ENCODE measurements around the gene NIT2. TPM values are rescaled to one million over a fixed set of nuclear protein-coding genes. Genes with fewer than 3 reads are reported as not detected.
A peak's percentile ranks its signal among the peaks of the same experiment; 100 is the strongest.
"Not testable (repeated sequence)": the region's sequence is repeated elsewhere in the genome, so short reads cannot be mapped to it uniquely, and the experiment has no call there.

The NIT2 gene
- total and polyA plus RNA-seq, 7 experiments from 2014 or later = 25.3 to 51.6 (median 30.6) TPM

DNA sequence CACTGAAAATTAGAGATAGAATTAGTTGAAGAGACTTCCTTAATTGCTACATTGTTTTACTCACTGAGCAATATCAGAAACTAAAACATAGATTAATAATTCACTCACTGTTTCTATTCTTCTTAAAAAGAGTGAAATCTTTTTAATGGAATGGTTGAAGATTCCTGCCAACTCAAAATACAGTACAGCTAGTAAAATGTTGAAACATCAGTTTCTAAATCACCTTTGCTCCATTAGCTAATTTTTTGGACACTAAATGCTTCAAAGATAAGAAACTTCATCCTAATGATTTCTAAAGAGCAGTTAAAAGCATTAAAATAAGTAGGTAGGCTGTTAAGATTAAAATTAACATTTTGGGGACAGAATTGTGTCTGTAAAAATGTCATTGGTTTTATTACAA, 10.5 kb upstream of the NIT2 start:
- ChIA-PET POLR2A (interaction anchor here (0.5 kb wide), 1 partner anchor 1238 kb away, joined by 3 read pairs; no protein-coding TSS in a partner anchor), CTCF (no interaction called here)
- no peak for DNase-seq
- intact Hi-C loops (cut with micrococcal nuclease) = no loop called here
- Histone ChIP-seq H3K4me3 (ENCODE audit: low read length) (no peak overlapping the region), H3K27me3 (ENCODE audit: control insufficient read depth in 2 of 2, insufficient read depth in 2 of 2, low read length in 2 of 2) (no peaks in the 10 kb centered on the region), H3K27ac (ENCODE audit: low read depth, low read length) (no peak overlapping the region), H3K36me3 (ENCODE audit: control insufficient read depth in 2 of 3, insufficient read depth in 3 of 3, low read length in 3 of 3) (peaks cover 0 to 13% (median 9%) of the 10 kb centered on the region in 3 experiments), H3K4me1 (ENCODE audit: control insufficient read depth in 2 of 2, insufficient read depth in 2 of 2, low read length in 2 of 2) (no peaks in the 10 kb centered on the region), H3K9me3 (ENCODE audit: control insufficient read depth in 2 of 3, low read length in 3 of 3) (no peaks in the 10 kb centered on the region)
- peaks cover 0 to 30% (median 20%) of the 10 kb centered on the region in 5 donors for H3K36me3 Mint-ChIP-seq
- H3K4me3 Mint-ChIP-seq = no peak overlapping the region
- H3K4me1 Mint-ChIP-seq = no peaks in the 10 kb centered on the region
- H3K9me3 Mint-ChIP-seq = peaks cover 0 to 8% (median 0%) of the 10 kb centered on the region in 11 donors
- ATAC-seq = no peak
- no peak overlapping the region for H3K27ac Mint-ChIP-seq
- no peaks in the 10 kb centered on the region for H3K27me3 Mint-ChIP-seq

DNA sequence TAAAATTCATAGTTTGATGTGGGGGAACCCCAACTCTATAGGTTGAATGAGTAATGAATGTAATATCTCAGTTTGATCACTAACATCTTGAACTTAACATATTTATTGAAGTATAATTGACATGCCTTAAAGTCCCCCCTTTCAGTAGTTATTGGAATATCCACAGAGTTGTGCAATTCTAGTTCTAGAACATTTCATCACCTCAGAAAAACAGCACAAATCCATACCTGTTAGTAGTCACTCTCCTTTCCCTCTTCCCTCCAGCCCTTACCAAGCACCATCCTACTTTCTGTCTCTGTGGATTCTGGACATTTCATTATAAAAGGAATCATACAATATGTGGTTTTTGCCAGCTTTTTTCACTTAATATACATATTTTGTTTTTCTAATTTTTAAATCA, 8.7 kb upstream of the NIT2 start:
- Mint-ChIP-seq H3K4me1 (no peaks in the 10 kb centered on the region), H3K4me3 (no peak overlapping the region), H3K9me3 (peaks cover 0 to 8% (median 0%) of the 10 kb centered on the region in 11 donors), H3K27ac (no peak overlapping the region), H3K36me3 (peaks cover 0 to 23% (median 16%) of the 10 kb centered on the region in 5 donors), H3K27me3 (no peaks in the 10 kb centered on the region)
- intact Hi-C loops (cut with micrococcal nuclease) = no loop called here
- no peak for DNase-seq
- no peak overlapping the region for H3K27ac ChIP-seq (ENCODE audit: low read depth, low read length)
- H3K4me3 ChIP-seq (ENCODE audit: low read length) = no peak overlapping the region
- H3K4me1 ChIP-seq (ENCODE audit: control insufficient read depth in 2 of 2, insufficient read depth in 2 of 2, low read length in 2 of 2) = no peaks in the 10 kb centered on the region
- peaks cover 0 to 5% (median 0%) of the 10 kb centered on the region in 3 experiments for H3K36me3 ChIP-seq (ENCODE audit: control insufficient read depth in 2 of 3, insufficient read depth in 3 of 3, low read length in 3 of 3)
- ChIA-PET POLR2A (no interaction called here), CTCF (no interaction called here)
- H3K27me3 ChIP-seq (ENCODE audit: control insufficient read depth in 2 of 2, insufficient read depth in 2 of 2, low read length in 2 of 2) = no peaks in the 10 kb centered on the region
- ATAC-seq = no peak
- H3K9me3 ChIP-seq (ENCODE audit: control insufficient read depth in 2 of 3, low read length in 3 of 3) = no peaks in the 10 kb centered on the region

DNA sequence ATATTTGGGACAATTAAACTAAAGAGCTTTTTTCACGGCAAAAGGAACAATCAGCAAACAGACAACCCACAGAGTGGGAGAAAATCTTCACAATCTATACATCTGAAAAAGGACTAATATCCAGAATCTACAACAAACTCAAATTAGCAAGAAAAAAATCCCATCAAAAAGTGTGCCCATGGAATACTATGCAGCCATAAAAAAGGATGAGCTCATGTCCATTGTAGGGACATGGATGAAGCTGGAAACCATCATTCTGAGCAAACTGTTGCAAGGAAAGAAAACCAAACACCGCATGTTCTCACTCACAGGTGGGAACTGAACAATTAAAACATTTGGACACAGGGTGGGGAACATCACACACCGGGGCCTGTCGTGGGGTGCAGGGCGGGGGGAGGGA, 7.2 kb upstream of the NIT2 start:
- CTCF ChIA-PET, H3K27me3 Mint-ChIP-seq, DNase-seq: not testable (repeated sequence)

DNA sequence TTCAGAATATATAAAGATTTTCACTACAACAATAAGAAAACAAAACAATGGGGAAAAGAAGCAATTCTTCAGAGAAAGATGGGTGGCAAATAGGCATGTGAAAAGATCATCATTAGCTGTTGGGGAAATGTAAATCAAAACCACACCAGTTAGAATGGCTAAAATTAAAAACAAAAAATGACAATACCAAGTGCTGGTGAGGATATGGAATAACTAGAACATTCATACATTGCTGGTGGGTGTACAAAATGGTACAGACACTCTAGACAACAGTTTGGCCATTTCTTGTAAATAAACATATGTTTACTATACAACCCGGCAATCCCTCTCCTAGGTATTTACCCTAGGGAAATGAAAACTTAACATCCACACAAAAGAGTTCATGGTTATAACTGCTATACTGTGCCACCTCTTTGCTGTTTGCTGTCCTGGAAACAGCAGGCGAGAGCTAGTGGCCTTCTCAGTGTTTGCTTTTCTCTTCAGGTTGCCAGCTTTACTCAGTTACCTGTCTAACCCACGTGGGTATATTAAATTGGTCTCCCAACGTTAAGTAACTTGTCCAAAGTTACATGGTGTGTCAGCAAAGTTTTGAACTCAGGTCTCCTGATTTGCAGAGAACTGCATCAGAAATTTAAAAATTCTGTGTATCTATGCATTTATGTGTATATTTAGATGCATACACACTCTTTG, 4.6 kb upstream of the NIT2 start:
- intact Hi-C loops (cut with micrococcal nuclease) = loop anchor here in 1 of 2 donors (10.0 kb wide), 1 partner anchor 1235 kb away; the partner anchor contains the start of gene TRMT10C
- Histone ChIP-seq H3K9me3 (ENCODE audit: control insufficient read depth in 2 of 3, low read length in 3 of 3) (no peaks in the 10 kb centered on the region), H3K36me3 (ENCODE audit: control insufficient read depth in 2 of 3, insufficient read depth in 3 of 3, low read length in 3 of 3) (no peaks in the 10 kb centered on the region), H3K4me3 (ENCODE audit: low read length) (no peak overlapping the region), H3K4me1 (ENCODE audit: control insufficient read depth in 2 of 2, insufficient read depth in 2 of 2, low read length in 2 of 2) (peaks cover 0 to 6% of the 10 kb centered on the region in 2 donors), H3K27ac (ENCODE audit: low read depth, low read length) (no peak overlapping the region), H3K27me3 (ENCODE audit: control insufficient read depth in 2 of 2, insufficient read depth in 2 of 2, low read length in 2 of 2) (no peaks in the 10 kb centered on the region)
- H3K9me3 Mint-ChIP-seq = peaks cover 0 to 8% (median 0%) of the 10 kb centered on the region in 11 donors
- no peak overlapping the region for H3K27ac Mint-ChIP-seq
- H3K4me3 Mint-ChIP-seq = no peak overlapping the region
- DNase-seq (no peak), ATAC-seq (no peak)
- H3K36me3 Mint-ChIP-seq = peaks cover 0 to 19% (median 16%) of the 10 kb centered on the region in 5 donors
- ChIA-PET CTCF (no interaction called here), POLR2A (no interaction called here)
- H3K4me1 Mint-ChIP-seq = peaks cover 5 to 13% (median 11%) of the 10 kb centered on the region in 7 donors
- no peaks in the 10 kb centered on the region for H3K27me3 Mint-ChIP-seq

More for the DNA sequence above, 7.2 kb upstream of the NIT2 start:
- H3K36me3 ChIP-seq (ENCODE audit: control insufficient read depth in 2 of 3, insufficient read depth in 3 of 3, low read length in 3 of 3); intact Hi-C loops (cut with micrococcal nuclease); H3K27ac Mint-ChIP-seq; H3K27me3 ChIP-seq (ENCODE audit: control insufficient read depth in 2 of 2, insufficient read depth in 2 of 2, low read length in 2 of 2); ATAC-seq; H3K4me3 Mint-ChIP-seq; H3K4me1 Mint-ChIP-seq; H3K4me3 ChIP-seq (ENCODE audit: low read length); H3K4me1 ChIP-seq (ENCODE audit: control insufficient read depth in 2 of 2, insufficient read depth in 2 of 2, low read length in 2 of 2); H3K9me3 ChIP-seq (ENCODE audit: control insufficient read depth in 2 of 3, low read length in 3 of 3); H3K9me3 Mint-ChIP-seq; H3K27ac ChIP-seq (ENCODE audit: low read depth, low read length): not testable (repeated sequence)
- POLR2A ChIA-PET = interaction anchor here (0.7 kb wide), 1 partner anchor 70 kb away, joined by 3 read pairs; no protein-coding TSS in a partner anchor
- H3K36me3 Mint-ChIP-seq = peaks cover 0 to 23% (median 16%) of the 10 kb centered on the region in 5 donors

DNA sequence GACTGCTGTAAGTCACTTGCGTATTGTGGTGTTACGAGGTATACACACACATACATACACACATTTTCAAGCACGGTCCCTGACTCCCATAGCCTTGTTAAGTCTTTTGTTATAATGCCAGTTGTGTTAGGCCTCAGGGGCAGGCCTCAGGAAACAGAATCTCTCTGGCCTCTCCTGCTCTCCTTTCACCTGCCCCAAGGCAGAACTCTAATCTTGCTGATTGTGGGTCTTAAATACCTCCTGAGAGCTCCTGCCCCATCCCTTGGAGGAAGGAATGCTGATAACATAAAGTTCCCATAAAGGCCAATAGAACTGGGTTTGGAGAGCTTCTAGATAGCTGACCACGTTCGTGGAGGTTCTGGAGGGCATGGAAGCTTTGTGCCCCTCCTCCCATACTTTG, 3.9 kb upstream of the NIT2 start:
- Mint-ChIP-seq H3K27ac (peak overlapping the region in 1 of 9 donors; percentile 12), H3K4me1 (peaks cover 11 to 20% (median 18%) of the 10 kb centered on the region in 7 donors), H3K4me3 (no peak overlapping the region), H3K36me3 (peaks cover 0 to 16% (median 15%) of the 10 kb centered on the region in 5 donors), H3K9me3 (peaks cover 0 to 8% (median 0%) of the 10 kb centered on the region in 11 donors), H3K27me3 (no peaks in the 10 kb centered on the region)
- Histone ChIP-seq H3K4me3 (ENCODE audit: low read length) (no peak overlapping the region), H3K36me3 (ENCODE audit: control insufficient read depth in 2 of 3, insufficient read depth in 3 of 3, low read length in 3 of 3) (no peaks in the 10 kb centered on the region), H3K27me3 (ENCODE audit: control insufficient read depth in 2 of 2, insufficient read depth in 2 of 2, low read length in 2 of 2) (no peaks in the 10 kb centered on the region), H3K4me1 (ENCODE audit: control insufficient read depth in 2 of 2, insufficient read depth in 2 of 2, low read length in 2 of 2) (peaks cover 6 to 11% of the 10 kb centered on the region in 2 donors), H3K27ac (ENCODE audit: low read depth, low read length) (no peak overlapping the region), H3K9me3 (ENCODE audit: control insufficient read depth in 2 of 3, low read length in 3 of 3) (no peaks in the 10 kb centered on the region)
- DNase-seq (no peak), ATAC-seq (no peak)
- POLR2A ChIA-PET = no interaction called here
- intact Hi-C loops (cut with micrococcal nuclease) = loop anchor here in 1 of 2 donors (10.0 kb wide), 1 partner anchor 1234 kb away; the partner anchor contains the start of gene TRMT10C
- CTCF ChIA-PET = no interaction called here

DNA sequence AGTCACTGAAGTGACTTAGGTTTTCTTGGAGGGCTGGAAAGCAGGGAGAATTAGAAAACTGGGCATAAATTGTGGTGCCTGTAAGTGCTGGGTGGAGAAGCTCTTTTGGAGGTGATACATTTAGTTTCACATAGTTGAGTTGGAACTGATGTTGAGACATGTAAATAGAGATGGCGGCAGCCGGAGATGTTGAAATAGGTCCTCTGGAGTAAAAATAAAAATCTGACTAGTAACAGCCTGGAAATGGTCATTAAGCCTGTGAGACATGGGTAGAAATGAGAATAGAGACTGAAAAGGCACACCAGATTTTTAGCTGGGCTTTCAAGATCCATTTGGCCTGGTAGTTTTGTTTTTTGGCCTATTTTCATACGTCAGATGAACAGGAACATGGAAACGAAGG, 2.9 kb upstream of the NIT2 start:
- H3K27me3 Mint-ChIP-seq = no peaks in the 10 kb centered on the region
- CTCF ChIA-PET = interaction anchor here (1.3 kb wide), 1 partner anchor 11 kb away, joined by 3 read pairs; no protein-coding TSS in a partner anchor
- no peaks in the 10 kb centered on the region for H3K36me3 ChIP-seq (ENCODE audit: control insufficient read depth in 2 of 3, insufficient read depth in 3 of 3, low read length in 3 of 3)
- H3K4me1 Mint-ChIP-seq = peaks cover 11 to 30% (median 25%) of the 10 kb centered on the region in 7 donors
- no peak overlapping the region for H3K4me3 ChIP-seq (ENCODE audit: low read length)
- POLR2A ChIA-PET = interaction anchor here (1.1 kb wide), 1 partner anchor 31 kb away, joined by 3 read pairs; no protein-coding TSS in a partner anchor
- H3K27ac Mint-ChIP-seq = peak overlapping the region in 3 of 9 donors; percentile 7 to 71 (median 30)
- DNase-seq (no peak), ATAC-seq (no peak)
- no peaks in the 10 kb centered on the region for H3K9me3 ChIP-seq (ENCODE audit: control insufficient read depth in 2 of 3, low read length in 3 of 3)
- H3K27ac ChIP-seq (ENCODE audit: low read depth, low read length) = no peak overlapping the region
- peaks cover 0 to 7% (median 0%) of the 10 kb centered on the region in 11 donors for H3K9me3 Mint-ChIP-seq
- H3K4me1 ChIP-seq (ENCODE audit: control insufficient read depth in 2 of 2, insufficient read depth in 2 of 2, low read length in 2 of 2) = peaks cover 8 to 12% of the 10 kb centered on the region in 2 donors
- H3K36me3 Mint-ChIP-seq = peaks cover 0 to 10% (median 9%) of the 10 kb centered on the region in 5 donors
- intact Hi-C loops (cut with micrococcal nuclease) = loop anchor here in 1 of 2 donors (10.0 kb wide), 1 partner anchor 1233 kb away; the partner anchor contains the start of gene TRMT10C
- peak overlapping the region in 1 of 10 donors; percentile 47 for H3K4me3 Mint-ChIP-seq
- no peaks in the 10 kb centered on the region for H3K27me3 ChIP-seq (ENCODE audit: control insufficient read depth in 2 of 2, insufficient read depth in 2 of 2, low read length in 2 of 2)
